GM19452 (cell line): ENCODE results near the gene C19orf25.
A peak's percentile ranks its signal among the peaks of the same experiment; 100 is the strongest.
"Not testable (repeated sequence)": the region's sequence is repeated elsewhere in the genome, so short reads cannot be mapped to it uniquely, and the experiment has no call there.

Experiments
- ATAC-seq: cut with Tn5 transposase; IDR thresholded peaks from one replicate; pipeline ENCODE4 v1.9.1; 2021; ENCODE audit not compliant: unreplicated experiment

C19orf25 gene

DNA sequence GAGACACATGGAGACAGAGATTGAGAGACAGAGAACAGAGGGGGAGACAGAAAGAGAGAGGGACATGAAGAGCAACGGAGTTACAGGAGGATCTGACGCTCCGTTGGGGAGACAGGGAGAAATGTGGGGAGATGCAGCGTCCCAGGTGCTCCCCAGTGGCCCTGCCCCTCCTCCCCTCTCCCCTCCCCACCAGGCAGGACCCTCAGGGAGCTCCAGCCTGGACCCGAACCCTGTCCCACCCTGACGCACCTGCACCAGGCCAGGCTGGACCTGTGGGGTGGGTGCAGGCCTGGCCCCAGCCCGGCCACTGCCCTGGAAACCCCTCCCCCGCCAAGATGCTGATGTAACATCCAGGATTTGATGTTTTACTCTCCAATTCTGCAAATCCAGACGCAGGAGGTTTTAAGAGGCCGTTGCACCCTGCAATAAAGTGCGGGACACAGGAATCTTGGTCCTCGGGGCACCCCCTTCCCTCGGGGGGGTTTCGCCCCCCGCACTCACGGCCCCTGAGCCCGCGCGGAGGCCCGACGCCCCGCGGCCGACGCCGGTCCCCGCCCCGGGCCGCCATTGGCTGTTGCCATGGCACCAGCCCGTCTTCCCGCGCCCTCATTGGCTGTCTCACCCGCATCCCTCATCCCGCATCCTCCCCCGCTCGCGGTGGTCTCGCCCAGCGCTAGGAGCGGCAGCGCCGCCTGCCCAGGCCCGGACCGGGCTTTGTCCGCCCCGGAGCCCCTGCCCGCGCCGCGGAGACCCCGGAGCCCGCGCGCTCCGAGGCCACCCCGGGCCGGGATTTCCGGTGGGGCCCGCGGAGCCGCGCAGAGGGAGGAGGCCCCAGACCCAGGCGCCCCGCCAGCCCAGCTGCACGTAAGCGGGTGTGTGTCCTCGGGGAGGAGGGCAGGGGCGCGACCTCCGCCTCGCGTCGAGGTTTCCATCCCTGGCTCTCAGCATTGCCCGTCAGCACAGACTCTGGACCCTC is 29.3 kb downstream of the C19orf25 start, which contains the start of gene APC2:
Gene APC2, plus strand, starts transcription at position 655 of the 976 bp plus-strand sequence. CDS start 2,881 bp downstream, outside the sequence.
- no peak for ATAC-seq

DNA sequence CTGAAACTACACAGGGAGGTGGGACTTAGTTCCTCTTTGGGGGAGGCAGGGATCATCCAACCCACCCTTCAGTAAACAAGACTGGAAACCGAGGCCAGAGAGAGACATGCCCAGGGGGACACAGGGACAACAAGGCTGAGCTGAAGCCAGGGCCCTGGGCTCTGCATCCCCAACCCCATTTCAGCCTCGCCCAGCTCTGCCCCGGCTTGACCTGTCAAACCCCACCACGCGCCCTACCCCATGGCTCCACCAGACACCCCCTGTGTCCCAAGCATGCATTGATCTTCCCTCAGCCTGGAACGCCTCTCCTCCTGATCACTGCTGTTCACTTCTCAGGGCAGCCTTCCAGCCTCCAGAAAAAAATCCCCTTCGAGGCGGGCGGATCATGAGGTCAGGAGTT is 31.1 kb downstream of the C19orf25 start:
- no peak for ATAC-seq

DNA sequence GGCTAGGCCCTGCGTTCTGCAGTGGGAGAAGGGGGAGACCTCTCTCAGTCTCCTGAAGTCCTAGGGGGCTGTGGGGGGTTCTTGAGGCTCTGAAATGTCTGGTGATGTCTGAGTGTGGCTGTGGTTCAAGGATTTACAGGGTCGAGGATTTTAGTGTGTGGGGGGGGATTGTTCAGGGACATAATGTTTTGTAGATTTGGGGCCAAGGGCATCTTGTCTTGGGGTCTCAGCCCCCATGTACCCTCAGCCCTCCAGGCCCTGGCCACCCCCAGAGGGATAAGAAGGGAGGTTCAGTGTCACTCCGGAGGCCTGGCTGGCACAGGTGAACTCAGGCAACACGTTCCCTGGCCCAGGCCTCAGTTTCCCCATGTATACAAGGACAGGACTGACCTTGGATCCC is 31.5 kb downstream of the C19orf25 start:
- no peak for ATAC-seq

DNA sequence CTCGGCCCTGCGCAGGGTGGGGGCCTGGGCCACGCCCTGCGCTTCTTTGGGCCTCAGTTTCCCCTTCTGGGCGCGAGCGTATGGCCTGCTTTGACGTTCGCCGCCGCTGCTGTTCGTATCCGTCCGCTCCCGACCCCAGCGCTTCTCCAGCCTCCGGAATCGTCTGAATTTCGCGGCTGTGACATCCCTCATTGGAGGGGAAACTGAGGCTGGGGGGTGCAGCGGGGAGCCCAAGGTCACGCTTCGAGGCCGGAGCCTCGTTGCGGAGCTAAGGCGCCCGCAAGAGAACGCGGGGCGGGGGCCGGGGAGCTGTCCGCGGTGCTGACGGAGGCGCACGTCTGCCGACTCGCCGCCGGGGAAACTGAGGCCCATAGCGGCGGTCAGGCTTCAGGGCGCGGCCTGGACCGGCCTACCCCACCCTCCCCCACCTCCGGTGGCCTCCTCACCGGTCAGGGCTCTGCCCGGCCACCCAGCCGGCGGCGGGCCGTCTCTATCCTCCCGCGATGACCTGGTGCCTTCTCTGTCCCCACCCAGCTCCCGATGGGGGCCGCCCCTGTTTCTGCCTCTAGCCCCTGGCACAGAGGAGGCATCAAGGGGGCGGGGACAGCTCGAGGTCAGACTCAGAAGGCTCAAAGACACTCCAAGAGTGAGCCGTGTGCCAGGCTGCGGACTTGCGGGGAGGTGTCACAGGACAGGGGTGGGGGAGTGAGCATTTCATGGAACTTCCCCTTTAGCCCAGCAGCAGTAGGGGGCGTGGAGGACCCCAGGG is 32.1 kb downstream of the C19orf25 start:
- ATAC-seq: no peak

DNA sequence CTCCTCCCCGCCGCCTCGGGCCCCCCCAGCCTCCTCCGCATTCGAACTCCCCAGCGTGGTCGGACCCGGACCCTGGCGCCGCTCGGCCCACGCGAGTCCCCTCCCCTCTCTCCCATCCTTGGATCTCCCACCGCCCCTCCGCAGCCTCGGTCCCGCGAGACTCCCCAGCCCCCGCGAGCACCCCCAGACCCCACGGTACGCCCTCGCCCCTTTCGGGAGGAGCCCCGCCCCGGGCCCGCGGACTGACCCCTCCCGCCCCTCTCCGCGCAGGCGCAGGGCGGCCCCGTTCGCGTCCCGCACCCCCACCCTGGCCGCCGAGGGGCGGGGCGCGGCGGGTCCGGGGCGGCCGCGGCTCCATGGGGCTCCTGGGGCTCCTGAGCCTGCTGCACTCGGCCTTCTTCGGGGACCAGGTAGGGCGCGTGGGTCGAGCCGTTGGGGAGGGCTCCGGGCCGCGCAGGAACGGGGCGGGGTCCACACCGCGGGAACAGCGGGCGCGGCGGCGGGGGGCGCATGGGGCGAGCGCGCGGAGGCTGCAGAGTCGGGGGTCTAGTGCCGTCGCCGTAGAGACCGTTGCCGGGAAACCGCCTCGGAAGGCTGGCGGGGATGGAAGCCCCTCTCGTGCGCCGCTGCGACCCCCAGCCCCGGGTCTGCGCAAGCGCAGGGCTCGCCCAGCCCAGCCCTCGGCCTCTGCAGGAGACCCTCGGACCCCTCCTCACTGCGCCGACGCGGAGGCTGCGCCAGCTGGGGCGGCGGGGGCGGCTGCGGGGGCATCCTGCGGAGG is 32.9 kb downstream of the C19orf25 start:
- ATAC-seq: no peak

DNA sequence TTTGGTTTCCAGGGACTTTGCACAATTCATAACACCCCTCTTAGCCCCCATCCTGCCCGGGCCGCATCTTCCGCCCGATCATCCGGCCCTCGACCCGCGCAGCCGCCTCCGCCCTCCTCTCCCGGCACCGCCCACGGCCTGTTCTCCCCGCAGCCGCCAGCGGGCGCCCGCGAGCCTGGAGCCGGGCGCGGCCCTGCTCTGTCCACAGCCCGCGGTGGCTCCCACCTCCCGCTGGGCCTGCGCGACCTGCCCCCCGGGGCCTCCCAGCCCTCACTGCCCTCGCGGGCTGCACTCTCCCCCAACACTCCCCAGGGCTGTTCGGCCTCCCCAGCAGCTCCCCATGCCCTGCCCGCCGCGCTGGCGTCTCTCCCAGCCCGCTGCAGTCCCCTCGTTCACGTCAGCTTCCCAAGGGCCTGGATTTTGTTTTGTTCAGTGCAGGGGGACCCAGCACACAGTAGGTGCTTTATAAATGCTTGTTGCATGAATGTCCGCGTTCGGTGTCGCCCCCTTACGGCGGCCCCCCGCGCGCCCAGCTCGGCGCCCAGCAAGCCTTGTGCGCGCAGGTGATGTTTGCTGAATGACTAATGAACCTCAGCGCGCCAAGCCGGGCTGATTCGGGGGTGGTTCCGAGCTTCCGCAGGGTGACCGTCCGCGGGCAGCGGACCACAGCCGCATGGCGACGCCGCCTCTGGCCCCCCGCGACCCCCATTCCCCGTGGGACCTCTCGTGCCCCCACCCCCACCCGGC is 33.7 kb downstream of the C19orf25 start:
- peak; percentile 68 for ATAC-seq

DNA sequence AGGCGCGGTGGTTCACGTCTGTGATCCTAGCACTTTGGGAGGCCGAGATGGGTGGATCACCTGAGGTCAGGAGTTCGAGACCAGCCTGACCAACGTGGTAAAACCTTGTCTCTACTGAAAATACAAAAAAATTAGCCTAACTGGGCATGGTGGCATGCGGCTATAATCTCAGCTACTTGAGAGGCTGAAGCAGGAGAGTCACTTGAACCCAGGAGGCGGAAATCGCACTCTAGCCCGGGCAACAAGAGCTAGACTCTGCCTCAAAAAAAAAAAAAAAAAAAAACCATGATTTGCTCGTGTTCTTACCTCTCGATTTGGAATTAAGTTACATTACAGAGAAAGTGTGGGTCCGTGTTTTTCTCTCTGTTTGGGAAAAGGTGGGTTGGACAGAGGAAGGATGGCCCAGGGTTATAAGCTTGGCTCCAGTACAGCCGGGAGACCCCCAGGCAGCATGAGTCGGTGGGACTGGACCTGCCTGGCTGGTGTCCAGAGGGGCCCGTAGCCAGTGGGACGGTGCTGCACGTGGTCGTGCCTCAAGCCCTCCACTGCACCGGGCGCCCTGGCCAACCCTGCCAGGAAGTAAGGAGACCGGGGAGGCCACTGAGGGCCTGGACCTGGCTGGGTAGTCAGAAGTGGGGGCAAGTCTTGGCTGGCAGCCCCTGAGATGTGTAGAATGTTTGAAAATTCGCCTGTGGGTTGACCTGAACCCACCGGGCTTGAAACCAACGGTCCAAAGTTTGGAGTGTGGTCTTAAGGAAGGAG is 37.2 kb downstream of the C19orf25 start:
- no peak for ATAC-seq

DNA sequence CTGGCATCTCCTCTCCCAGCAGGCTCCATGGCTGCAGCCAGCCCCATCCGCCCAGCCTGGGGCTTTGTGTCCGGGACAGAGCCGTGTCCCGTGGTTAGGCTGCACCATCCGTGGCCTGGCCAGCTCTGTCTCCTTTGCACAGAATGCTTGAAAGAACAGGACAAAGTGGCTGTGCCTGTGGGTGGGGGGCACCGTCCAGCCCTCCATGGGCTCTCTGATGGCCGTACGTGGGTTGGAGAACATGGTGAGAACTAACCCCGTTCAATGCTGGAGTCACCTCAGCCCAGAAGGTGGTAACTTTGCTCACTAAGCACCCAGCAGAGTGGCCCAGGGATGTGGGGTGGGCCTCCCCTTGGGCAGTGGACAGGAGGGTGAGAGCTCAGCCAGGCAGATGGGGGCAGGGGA is 38.0 kb downstream of the C19orf25 start:
- no peak for ATAC-seq

DNA sequence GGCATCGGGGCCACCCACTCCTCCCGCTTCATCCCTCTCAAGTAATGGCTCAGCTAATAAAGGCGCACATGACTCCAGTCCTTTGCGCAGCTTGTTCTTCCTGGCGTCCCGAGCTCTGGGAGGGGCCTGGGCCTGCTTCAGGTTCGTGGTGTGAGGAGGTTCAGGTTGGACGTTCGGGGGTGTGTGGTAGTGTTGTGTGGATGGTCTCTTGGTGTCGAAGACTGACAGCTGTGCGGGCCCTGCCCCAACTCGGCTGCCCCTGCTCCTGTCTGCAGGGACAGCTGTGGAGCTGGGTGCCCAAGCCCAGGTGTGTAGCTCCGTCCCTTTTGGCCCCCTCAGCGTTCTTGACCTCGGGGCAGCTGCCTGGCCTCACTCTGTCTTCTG is 38.6 kb downstream of the C19orf25 start:
- ATAC-seq: no peak

DNA sequence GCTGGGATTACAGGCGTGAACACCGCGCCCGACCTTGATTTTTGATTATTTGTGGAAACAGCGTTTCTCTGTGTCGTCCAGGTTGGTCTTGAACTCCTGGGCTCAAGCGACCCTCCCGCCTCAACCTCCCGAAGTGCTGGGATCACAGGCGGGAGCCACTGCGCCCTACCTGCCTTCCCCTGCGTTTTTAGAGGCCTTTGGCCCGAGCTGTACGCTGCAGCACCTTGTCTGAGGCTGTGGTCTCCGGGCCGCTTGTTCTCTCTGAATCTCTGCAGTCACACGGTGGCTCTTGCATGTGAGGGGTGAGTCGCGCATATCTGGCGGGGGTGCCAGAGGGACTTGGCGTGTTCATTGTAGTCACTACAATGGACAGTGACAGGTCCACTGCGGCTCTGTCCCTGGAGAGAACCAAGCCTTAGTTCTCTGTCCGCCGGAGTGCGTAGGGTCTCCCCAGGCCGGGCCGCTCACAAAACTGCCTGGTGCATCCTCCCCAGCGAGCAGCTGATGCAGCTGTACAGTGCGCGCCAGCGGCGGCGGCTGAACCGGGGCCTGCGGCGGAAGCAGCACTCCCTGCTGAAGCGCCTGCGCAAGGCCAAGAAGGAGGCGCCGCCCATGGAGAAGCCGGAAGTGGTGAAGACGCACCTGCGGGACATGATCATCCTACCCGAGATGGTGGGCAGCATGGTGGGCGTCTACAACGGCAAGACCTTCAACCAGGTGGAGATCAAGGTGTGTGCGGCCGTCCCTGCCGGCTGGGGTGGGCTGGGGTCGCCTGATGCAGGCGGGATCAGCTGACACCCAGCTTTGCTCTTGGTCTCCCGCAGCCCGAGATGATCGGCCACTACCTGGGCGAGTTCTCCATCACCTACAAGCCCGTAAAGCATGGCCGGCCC is 39.2 kb downstream of the C19orf25 start:
- not testable (repeated sequence) for ATAC-seq

DNA sequence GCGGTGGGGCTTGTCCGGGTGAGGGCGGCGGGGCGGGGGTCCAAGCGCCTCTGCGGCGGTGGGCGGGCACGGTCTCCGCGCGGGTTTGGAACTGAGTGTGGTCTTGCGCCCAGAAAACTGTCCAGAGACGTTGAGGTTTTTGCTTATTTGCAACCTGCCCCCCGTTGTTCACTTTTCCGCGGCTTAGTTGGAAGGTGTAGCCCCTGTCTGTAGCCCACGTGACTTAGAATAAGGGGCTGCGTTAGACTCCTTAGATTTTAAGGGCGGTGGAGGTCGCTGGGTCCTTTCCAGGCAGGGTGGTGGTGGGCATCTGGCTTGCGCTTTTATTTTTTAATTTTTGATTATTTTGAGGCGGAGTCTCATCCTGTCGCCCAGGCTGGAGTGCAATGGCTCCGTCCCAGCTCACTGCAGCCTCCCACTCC is 40.1 kb downstream of the C19orf25 start:
- ATAC-seq: no peak

DNA sequence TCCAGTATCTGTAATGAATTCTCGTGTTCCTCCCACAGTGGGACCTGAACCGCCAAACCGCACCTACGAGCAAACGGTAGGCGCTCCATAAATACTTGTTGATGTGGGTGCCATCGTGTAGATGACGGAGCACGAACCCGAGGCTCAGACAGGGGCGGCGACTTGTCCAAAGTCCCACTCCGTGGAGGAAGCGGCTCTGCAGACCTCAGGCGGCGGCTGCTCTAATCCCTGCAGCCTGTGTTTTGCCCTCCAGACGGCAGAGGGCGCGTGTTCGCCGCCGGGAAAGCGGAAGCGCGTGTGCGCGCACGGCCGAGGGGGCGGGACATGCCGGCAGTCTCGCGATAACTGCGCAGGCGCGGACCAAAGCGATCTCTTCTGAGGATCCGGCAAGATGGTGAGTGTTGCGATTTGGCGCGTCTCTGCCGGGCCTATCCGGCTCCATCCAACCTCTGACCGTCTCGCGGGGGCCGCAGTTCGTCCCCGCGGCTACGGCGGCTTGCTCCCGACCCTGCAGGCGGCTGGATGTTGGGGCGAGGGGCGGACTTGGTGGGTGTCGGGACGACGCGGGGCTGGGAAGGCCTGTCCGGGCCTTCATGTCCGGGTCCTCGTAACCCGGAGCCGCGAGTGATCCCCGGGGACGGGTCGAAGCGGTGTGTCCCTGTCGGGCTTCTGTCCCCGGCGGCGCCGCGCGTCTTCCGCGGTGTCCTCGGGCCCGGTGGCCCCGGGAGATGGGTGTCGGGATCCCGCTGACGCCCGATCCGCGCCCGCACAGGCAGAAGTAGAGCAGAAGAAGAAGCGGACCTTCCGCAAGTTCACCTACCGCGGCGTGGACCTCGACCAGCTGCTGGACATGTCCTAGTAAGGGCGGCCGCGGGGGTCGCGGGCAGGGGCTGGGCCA is 40.7 kb downstream of the C19orf25 start, which contains the start of gene RPS15:
Gene RPS15, plus strand, starts transcription at position 362 of the 898 bp plus-strand sequence. Its CDS starts 30 bp downstream, at position 392.
- ATAC-seq: peak; percentile 66

DNA sequence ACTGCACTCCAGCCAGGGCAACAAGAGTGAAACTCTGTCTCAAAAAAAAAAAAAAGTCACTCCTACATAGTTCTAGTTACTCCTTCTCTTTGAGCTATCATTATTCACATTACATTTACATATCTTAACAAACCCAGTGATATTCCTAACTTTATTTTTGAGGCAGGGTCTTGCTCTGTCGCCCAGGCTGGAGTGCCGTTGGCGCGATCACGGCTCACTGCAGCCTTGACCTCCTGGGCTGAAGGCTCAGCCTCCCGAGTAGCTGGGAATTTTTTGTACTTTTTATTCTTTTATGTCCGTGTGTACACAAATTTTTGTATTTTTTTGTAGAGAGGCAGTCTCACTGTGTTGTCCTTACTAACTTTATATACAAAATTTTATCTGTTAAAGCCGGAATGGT is 41.4 kb downstream of the C19orf25 start:
- ATAC-seq: no peak

DNA sequence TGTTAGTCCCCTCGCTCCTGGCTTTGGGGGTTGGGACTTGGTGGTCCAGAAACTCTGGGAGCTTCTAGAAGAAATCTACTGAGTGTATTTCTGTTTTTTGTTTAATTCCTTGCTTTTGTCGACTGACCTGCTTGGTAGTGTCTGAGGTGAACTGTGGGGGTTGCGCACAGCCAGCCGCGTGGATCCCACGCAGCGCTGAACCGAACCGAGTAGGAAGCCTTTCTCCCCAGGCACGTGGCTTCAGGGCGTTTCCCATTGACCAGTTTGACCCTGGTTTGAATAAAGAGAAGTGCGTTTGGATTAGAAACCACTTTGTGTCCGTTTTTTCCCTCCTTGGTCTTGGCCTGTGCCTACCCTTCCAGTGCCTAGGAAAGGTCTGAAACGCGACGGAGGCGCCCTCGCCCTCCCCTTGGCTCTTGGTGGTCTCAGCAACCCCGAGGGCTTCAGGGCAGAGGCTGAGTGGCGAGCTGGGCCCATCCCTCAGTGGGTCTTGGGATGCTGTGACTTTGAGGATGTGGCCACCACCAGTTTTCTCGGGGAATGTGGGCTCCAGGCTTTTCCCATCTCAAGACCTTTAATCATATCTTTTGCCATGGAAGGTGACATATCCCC is 43.5 kb downstream of the C19orf25 start:
- no peak for ATAC-seq

DNA sequence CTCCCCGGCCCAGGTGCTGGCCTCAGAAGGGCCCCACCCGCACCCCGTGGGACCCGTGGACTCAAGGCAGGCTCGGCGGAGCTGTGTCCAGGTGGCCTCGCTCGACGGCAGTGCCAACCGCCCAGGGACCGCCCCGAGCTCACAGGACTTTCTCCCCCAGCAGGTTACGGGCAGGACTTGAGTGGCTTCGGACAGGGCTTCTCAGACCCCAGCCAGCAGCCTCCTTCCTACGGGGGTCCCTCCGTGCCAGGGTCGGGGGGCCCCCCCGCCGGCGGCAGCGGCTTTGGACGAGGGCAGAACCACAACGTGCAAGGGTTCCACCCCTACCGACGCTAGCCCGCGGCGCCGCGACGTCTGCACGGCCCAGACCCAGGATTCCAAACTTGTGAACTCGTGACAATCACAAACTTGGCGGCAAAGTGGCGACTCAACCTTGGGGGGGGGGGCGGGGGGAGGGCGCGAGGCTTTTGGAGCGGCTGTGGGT is 44.4 kb downstream of the C19orf25 start:
- no peak for ATAC-seq

DNA sequence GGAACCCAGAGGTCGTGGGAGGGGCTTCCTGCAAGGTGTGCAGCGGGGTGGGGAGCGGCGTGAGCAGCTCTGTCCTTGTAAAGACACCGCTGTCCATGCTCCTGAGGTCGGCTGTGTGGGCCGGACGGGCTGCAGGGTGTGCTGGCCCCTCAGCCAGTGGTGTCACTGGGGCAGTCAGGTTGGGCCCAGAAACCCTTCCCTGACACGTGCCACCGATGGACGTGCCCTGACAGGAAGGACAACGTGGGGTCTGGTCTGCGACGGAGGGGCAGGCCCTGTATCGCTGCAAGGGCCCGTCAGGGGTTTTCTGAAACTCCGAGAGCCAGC is 45.0 kb downstream of the C19orf25 start:
- no peak for ATAC-seq
